CD4-positive, alpha-beta T cell treated with Interleukin-15 for 1 hour (primary cell): ENCODE measurements around the gene MICALL2.

Experiments used
- DNase-seq: peaks from one replicate; pipeline ENCODE4 v3.0.0-alpha.2; 2020

Gene MICALL2

GRCh38 chr7:1388021-1388702 lies 71.1 kb downstream of the MICALL2 start:
- no peak for DNase-seq

GRCh38 chr7:1387261-1387660 lies 72.0 kb downstream of the MICALL2 start:
- no peak for DNase-seq

- no peak for DNase-seq
Measured at GRCh38 chr7:1386623-1387220, 72.5 kb downstream of the MICALL2 start.

- no peak for DNase-seq
Measured at GRCh38 chr7:1385809-1386622, 73.3 kb downstream of the MICALL2 start.

GRCh38 chr7:1385086-1385808 lies 74.0 kb downstream of the MICALL2 start:
- no peak for DNase-seq
